Endothelial cell of umbilical vein (primary cell): ENCODE data around the gene SLC47A1.

Source experiments
- CTCF ChIP-seq, 2 donors: IDR thresholded peaks; 1 replicate in 1 of 2; 2 replicates in 1 of 2; pipeline ENCODE4 v1.5.1; 2011; ENCODE audit warnings: low read length in 2 of 2, mild to moderate bottlenecking in 2 of 2, moderate library complexity in 2 of 2, control low read depth in 1 of 2, inconsistent platforms in 1 of 2, low read depth in 1 of 2; ENCODE audit not compliant: insufficient read depth in 1 of 2; ENCODE audit errors: extremely low read depth in 1 of 2
- EZH2 ChIP-seq: IDR thresholded peaks from 2 replicates; pipeline ENCODE4 v1.6.1; 2012; ENCODE audit warnings: borderline replicate concordance, low read depth, mild to moderate bottlenecking, moderate library complexity, low read length, inconsistent platforms; ENCODE audit not compliant: severe bottlenecking
- POLR2A ChIP-seq: IDR thresholded peaks from 2 replicates; pipeline ENCODE4 v1.6.1; 2012; ENCODE audit warnings: low read depth, mild to moderate bottlenecking, control low read depth, low read length
- POLR2AphosphoS5 ChIP-seq: IDR thresholded peaks from 2 replicates; pipeline ENCODE4 v1.6.1; 2012; ENCODE audit warnings: low read depth, mild to moderate bottlenecking, control low read depth, low read length, moderate library complexity; ENCODE audit not compliant: insufficient read depth

DNA sequence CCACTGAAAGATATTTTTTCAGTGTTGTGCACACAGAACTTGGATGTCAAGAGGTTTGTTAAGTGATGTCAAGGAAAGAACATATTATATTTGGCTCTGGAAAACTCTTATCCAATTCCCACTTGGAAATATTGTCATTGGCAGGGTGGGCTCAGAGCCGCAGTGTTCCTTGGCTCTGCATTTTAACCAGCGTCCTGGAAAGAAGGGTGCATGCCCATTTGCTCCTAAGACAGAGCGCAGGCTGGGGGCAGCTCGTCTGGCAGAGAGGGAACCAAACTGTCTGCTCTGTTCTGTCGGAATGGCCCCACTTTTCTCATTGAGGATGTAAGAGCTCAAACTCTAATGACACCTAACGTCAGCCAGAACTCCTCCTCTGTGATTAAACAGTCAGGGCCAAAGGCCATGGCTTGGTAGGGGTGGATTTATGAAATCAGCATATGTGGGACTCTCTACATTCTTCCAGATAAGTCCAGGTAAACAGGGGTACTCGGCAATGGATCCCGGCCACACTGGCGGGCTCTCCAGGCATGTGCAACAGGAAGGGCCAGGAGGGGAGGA lies 18.0 kb downstream of the SLC47A1 start:
- TF ChIP-seq CTCF (IDR thresholded peaks at IDR 0.05; ENCODE audit: extremely low read depth in 1 of 2, insufficient read depth in 1 of 2, low read depth in 1 of 2, low read length in 2 of 2), result no peak
- no peak for TF ChIP-seq EZH2
- no peak for TF ChIP-seq POLR2A
- no peak for TF ChIP-seq POLR2AphosphoS5
